HEK293 (cell line): ENCODE data around the gene ADNP.
A peak's percentile ranks its signal among the peaks of the same experiment; 100 is the strongest.

ENCODE experiments used
- CTCF ChIA-PET: fragments of 350-600 bp; formaldehyde crosslinking; extraction: SDS; loops from one replicate; lab custom pipeline; 2021; ENCODE audit warnings: antibody characterized with exemption; lab: Yijun Ruan, JAX
- POLR2A ChIA-PET: fragments of 300-600 bp; formaldehyde crosslinking; extraction: SDS; loops from one replicate; lab custom pipeline; 2020; ENCODE audit warnings: antibody characterized with exemption, inconsistent platforms; lab: Yijun Ruan, JAX
- H3K27ac ChIP-seq: fragments of 200-500 bp; sonication (Bioruptor generic); 2 replicates; pipeline ENCODE4 v1.5.1; 2014; ENCODE audit warnings: low read depth, low read length, control low read depth, inconsistent platforms; ENCODE audit errors: extremely low read depth
- H3K36me3 ChIP-seq, 2 experiments: fragments of 200-500 bp in 1 of 2; sonication (Bioruptor generic) in 1 of 2; 1 replicate in 1 of 2; 2 replicates in 1 of 2; pipeline ENCODE4 v1.5.1; 2014 to 2017; ENCODE audit warnings: inconsistent platforms in 2 of 2, low read length in 2 of 2; ENCODE audit not compliant: control insufficient read depth in 2 of 2, insufficient read depth in 1 of 2
- H3K4me1 ChIP-seq: fragments of 200-500 bp; sonication (Bioruptor generic); 2 replicates; pipeline ENCODE4 v1.5.1; 2014; ENCODE audit warnings: mild to moderate bottlenecking, low read length, inconsistent platforms; ENCODE audit not compliant: control insufficient read depth, insufficient read depth
- H3K4me3 ChIP-seq: 2 replicates; pipeline ENCODE4 v1.5.1; 2011; ENCODE audit warnings: low read depth, mild to moderate bottlenecking, control low read depth, low read length, moderate library complexity
- H3K9me3 ChIP-seq: fragments of 200-500 bp; sonication (Bioruptor generic); 2 replicates; pipeline ENCODE4 v1.5.1; 2014; ENCODE audit warnings: low read depth, low read length, inconsistent platforms; ENCODE audit not compliant: control insufficient read depth, insufficient read depth
- KLF10 ChIP-seq: fragments of 450-650 bp; IDR thresholded peaks from 2 replicates; pipeline ENCODE4 v1.5.1; 2018; ENCODE audit warnings: missing biosample characterization, mild to moderate bottlenecking, missing genetic modification characterization
- KLF17 ChIP-seq: fragments of 450-650 bp; formaldehyde crosslinking; IDR thresholded peaks from 2 replicates; pipeline ENCODE4 v1.5.1; 2016; ENCODE audit warnings: missing biosample characterization, missing genetic modification characterization
- PRDM10 ChIP-seq: fragments of 450-650 bp; formaldehyde crosslinking; IDR thresholded peaks from 2 replicates; pipeline ENCODE4 v1.5.1; 2016; ENCODE audit warnings: missing biosample characterization, missing genetic modification characterization
- SP3 ChIP-seq: fragments of 450-650 bp; formaldehyde crosslinking; IDR thresholded peaks from 2 replicates; pipeline ENCODE4 v1.5.1; 2016; ENCODE audit warnings: missing biosample characterization, missing genetic modification characterization
- ZIC2 ChIP-seq: fragments of 450-650 bp; formaldehyde crosslinking; IDR thresholded peaks from 2 replicates; pipeline ENCODE4 v1.5.1; 2016; ENCODE audit warnings: missing biosample characterization, missing genetic modification characterization
- ZNF112 ChIP-seq: fragments of 450-650 bp; formaldehyde crosslinking; IDR thresholded peaks from 2 replicates; pipeline ENCODE4 v1.5.0; 2017; ENCODE audit warnings: missing biosample characterization, missing genetic modification characterization
- ZNF146 ChIP-seq: fragments of 450-650 bp; formaldehyde crosslinking; IDR thresholded peaks from 2 replicates; pipeline ENCODE4 v1.5.1; 2016; ENCODE audit warnings: missing biosample characterization, missing genetic modification characterization
- ZNF174 ChIP-seq: fragments of 450-650 bp; formaldehyde crosslinking; IDR thresholded peaks from 2 replicates; pipeline ENCODE4 v1.5.0; 2017; ENCODE audit warnings: missing biosample characterization, mild to moderate bottlenecking, missing genetic modification characterization
- ZNF221 ChIP-seq: fragments of 450-650 bp; formaldehyde crosslinking; IDR thresholded peaks from 2 replicates; pipeline ENCODE4 v1.5.1; 2017; ENCODE audit warnings: missing biosample characterization, missing genetic modification characterization, borderline replicate concordance
- ZNF24 ChIP-seq: fragments of 450-650 bp; formaldehyde crosslinking; IDR thresholded peaks from 2 replicates; pipeline ENCODE4 v1.5.1; 2016; ENCODE audit warnings: missing biosample characterization, missing genetic modification characterization
- ZNF302 ChIP-seq: fragments of 450-650 bp; formaldehyde crosslinking; IDR thresholded peaks from 2 replicates; pipeline ENCODE4 v1.5.1; 2016; ENCODE audit warnings: missing biosample characterization, missing genetic modification characterization, low read depth
- ZNF324 ChIP-seq: fragments of 450-650 bp; formaldehyde crosslinking; IDR thresholded peaks from 2 replicates; pipeline ENCODE4 v1.5.1; 2016; ENCODE audit warnings: missing biosample characterization, missing genetic modification characterization
- ZNF558 ChIP-seq: fragments of 450-650 bp; formaldehyde crosslinking; IDR thresholded peaks from 2 replicates; pipeline ENCODE4 v1.5.1; 2016; ENCODE audit warnings: missing biosample characterization, missing genetic modification characterization
- ZNF571 ChIP-seq: fragments of 450-650 bp; formaldehyde crosslinking; IDR thresholded peaks from 2 replicates; pipeline ENCODE4 v1.5.0; 2017; ENCODE audit warnings: missing biosample characterization, missing genetic modification characterization
- ZNF629 ChIP-seq: fragments of 450-650 bp; formaldehyde crosslinking; IDR thresholded peaks from 2 replicates; pipeline ENCODE4 v1.5.1; 2017; ENCODE audit warnings: missing biosample characterization, missing genetic modification characterization
- ZNF670 ChIP-seq: fragments of 450-650 bp; formaldehyde crosslinking; IDR thresholded peaks from 2 replicates; pipeline ENCODE4 v1.5.1; 2016; ENCODE audit warnings: missing biosample characterization, missing genetic modification characterization, low read depth
- ZNF837 ChIP-seq: fragments of 450-650 bp; formaldehyde crosslinking; IDR thresholded peaks from 2 replicates; pipeline ENCODE4 v1.5.1; 2016; ENCODE audit warnings: missing biosample characterization, missing genetic modification characterization
- TF ChIP-seq, protein P1 (sequence below): fragments of 450-650 bp; formaldehyde crosslinking; IDR thresholded peaks from 2 replicates; pipeline ENCODE4 v1.5.1; 2016; ENCODE audit warnings: missing biosample characterization, missing genetic modification characterization
- TF ChIP-seq, protein P2 (sequence below): fragments of 450-650 bp; formaldehyde crosslinking; IDR thresholded peaks from 2 replicates; pipeline ENCODE4 v1.5.1; 2017; ENCODE audit warnings: missing biosample characterization, missing genetic modification characterization
- TF ChIP-seq, protein P3 (sequence below): fragments of 450-650 bp; formaldehyde crosslinking; IDR thresholded peaks from 2 replicates; pipeline ENCODE4 v1.5.1; 2016; ENCODE audit warnings: missing biosample characterization, missing genetic modification characterization
- TF ChIP-seq, protein P4 (sequence below): fragments of 450-650 bp; formaldehyde crosslinking; conservative IDR thresholded peaks from 2 replicates; pipeline ENCODE4 v1.5.1; 2016; ENCODE audit warnings: low read depth, missing biosample characterization, missing genetic modification characterization

ADNP gene

DNA sequence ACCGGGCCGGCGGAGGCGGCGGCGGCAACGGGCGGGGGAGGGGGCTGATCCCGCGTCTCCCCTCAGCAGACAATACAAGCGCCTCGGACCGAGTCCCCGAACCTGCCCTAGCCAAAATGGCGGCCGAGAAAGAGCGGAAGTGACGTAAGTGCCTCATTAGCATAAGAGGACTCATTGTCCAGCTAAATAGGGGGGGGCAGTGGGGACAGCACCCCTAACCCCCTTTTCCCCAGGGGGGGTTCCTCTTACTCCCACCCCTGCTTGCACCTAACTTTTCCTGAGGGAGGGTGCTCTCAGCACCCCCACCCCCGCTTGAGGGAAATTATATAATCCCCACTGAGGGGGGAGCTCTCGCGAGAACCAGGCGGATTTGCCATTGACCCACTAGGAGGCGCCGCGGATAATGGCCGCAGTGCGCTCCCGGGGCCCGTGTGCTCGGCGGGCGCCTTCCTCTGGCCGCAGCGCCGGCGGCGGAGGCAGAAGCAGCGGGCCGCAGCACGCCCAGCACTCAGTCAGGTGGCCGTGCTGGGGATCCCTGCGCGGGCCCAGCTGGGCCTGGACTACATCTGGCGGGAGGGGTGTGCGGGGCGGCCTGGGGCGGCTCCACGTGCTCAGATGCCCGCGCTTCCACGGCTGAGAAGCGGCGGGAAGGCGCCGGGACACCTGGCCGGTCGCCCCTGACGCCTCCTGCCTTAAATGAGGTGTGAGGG, at the start of gene ADNP (continued):
- TF ChIP-seq ZNF558, result no peak
- TF ChIP-seq PRDM10 (tag by site-specific recombination), result peak; percentile 95
- peak; percentile 47; the same call in 1 of the 2 replicates for TF ChIP-seq KLF10 (tag by site-specific recombination)
- peak; percentile 55; the same call in 1 of the 2 replicates for TF ChIP-seq ZIC2 (tag by site-specific recombination)

DNA sequence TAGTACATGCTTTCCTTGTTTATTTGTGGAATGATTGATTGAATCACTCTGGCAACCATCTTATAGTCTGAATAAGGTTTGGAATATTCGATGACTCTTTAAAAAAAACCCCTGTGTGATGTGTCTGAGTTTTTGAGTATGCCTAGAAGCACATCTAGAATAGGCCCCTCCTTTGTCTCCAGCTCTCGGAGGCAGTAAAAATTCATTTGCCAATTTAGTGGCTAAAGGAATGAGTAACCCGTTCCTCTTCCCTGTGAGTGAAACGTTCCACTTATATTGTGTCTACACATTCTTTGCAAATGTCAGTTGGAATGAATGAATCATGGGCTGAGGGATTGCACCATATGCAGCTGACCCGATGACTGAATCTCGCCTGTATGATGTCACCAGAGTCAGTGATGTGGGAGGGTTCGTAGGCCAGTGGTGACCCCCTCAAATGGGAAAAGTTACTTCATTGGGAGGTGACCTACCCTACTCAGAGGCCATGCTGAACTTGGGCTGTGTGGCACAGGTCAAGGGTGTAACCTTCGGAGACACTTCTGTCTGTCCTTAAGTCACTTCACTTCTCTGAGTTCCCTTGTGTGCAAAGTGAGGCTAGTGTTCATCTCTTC, 48.9 kb upstream of the ADNP start:
- no peaks in the 10 kb centered on the region for H3K36me3 ChIP-seq
- ChIA-PET POLR2A (no interaction called here), CTCF (interaction anchor here (0.6 to 3.4 kb wide), 7 partner anchors 12 to 467 kb away, joined by 3 to 18 read pairs (median 9); no protein-coding TSS in a partner anchor)
- no peak overlapping the region for H3K4me3 ChIP-seq
- no peaks in the 10 kb centered on the region for H3K4me1 ChIP-seq
- no peaks in the 10 kb centered on the region for H3K9me3 ChIP-seq
- no peak overlapping the region for H3K27ac ChIP-seq
- TF ChIP-seq ZNF146 (tag by site-specific recombination) (no peak), ZNF670 (no peak), ZNF174 (no peak), ZNF221 (tag by site-specific recombination) (no peak), SP3 (tag by site-specific recombination) (peak; percentile 58; the same call in 1 of the 2 replicates), ZNF629 (tag by site-specific recombination) (peak; percentile 96), ZNF24 (peak; percentile 94), ZNF324 (tag by site-specific recombination) (peak; percentile 67), ZNF571 (tag by site-specific recombination) (no peak), ZNF302 (tag by site-specific recombination) (no peak), ZNF837 (tag by site-specific recombination) (no peak), ZNF112 (tag by site-specific recombination) (no peak), KLF17 (peak; percentile 94), ZIC2 (tag by site-specific recombination) (no peak)
- TF ChIP-seq, protein P1, sequence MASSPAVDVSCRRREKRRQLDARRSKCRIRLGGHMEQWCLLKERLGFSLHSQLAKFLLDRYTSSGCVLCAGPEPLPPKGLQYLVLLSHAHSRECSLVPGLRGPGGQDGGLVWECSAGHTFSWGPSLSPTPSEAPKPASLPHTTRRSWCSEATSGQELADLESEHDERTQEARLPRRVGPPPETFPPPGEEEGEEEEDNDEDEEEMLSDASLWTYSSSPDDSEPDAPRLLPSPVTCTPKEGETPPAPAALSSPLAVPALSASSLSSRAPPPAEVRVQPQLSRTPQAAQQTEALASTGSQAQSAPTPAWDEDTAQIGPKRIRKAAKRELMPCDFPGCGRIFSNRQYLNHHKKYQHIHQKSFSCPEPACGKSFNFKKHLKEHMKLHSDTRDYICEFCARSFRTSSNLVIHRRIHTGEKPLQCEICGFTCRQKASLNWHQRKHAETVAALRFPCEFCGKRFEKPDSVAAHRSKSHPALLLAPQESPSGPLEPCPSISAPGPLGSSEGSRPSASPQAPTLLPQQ (tag by site-specific recombination), result peak; percentile 71
- TF ChIP-seq, protein P2, sequence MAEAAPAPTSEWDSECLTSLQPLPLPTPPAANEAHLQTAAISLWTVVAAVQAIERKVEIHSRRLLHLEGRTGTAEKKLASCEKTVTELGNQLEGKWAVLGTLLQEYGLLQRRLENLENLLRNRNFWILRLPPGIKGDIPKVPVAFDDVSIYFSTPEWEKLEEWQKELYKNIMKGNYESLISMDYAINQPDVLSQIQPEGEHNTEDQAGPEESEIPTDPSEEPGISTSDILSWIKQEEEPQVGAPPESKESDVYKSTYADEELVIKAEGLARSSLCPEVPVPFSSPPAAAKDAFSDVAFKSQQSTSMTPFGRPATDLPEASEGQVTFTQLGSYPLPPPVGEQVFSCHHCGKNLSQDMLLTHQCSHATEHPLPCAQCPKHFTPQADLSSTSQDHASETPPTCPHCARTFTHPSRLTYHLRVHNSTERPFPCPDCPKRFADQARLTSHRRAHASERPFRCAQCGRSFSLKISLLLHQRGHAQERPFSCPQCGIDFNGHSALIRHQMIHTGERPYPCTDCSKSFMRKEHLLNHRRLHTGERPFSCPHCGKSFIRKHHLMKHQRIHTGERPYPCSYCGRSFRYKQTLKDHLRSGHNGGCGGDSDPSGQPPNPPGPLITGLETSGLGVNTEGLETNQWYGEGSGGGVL (tag by site-specific recombination), result peak; percentile 75
- TF ChIP-seq, protein P3, sequence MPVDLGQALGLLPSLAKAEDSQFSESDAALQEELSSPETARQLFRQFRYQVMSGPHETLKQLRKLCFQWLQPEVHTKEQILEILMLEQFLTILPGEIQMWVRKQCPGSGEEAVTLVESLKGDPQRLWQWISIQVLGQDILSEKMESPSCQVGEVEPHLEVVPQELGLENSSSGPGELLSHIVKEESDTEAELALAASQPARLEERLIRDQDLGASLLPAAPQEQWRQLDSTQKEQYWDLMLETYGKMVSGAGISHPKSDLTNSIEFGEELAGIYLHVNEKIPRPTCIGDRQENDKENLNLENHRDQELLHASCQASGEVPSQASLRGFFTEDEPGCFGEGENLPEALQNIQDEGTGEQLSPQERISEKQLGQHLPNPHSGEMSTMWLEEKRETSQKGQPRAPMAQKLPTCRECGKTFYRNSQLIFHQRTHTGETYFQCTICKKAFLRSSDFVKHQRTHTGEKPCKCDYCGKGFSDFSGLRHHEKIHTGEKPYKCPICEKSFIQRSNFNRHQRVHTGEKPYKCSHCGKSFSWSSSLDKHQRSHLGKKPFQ (tag by site-specific recombination), result no peak
- TF ChIP-seq, protein P4, sequence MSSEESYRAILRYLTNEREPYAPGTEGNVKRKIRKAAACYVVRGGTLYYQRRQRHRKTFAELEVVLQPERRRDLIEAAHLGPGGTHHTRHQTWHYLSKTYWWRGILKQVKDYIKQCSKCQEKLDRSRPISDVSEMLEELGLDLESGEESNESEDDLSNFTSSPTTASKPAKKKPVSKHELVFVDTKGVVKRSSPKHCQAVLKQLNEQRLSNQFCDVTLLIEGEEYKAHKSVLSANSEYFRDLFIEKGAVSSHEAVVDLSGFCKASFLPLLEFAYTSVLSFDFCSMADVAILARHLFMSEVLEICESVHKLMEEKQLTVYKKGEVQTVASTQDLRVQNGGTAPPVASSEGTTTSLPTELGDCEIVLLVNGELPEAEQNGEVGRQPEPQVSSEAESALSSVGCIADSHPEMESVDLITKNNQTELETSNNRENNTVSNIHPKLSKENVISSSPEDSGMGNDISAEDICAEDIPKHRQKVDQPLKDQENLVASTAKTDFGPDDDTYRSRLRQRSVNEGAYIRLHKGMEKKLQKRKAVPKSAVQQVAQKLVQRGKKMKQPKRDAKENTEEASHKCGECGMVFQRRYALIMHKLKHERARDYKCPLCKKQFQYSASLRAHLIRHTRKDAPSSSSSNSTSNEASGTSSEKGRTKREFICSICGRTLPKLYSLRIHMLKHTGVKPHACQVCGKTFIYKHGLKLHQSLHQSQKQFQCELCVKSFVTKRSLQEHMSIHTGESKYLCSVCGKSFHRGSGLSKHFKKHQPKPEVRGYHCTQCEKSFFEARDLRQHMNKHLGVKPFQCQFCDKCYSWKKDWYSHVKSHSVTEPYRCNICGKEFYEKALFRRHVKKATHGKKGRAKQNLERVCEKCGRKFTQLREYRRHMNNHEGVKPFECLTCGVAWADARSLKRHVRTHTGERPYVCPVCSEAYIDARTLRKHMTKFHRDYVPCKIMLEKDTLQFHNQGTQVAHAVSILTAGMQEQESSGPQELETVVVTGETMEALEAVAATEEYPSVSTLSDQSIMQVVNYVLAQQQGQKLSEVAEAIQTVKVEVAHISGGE (tag by site-specific recombination), result no peak
